Hepatocyte (in vitro differentiated cells): ENCODE results near the gene FSIP1. TPM values are rescaled to one million over a fixed set of nuclear protein-coding genes. Genes with fewer than 3 reads are reported as not detected.

Source experiments
- DNase-seq: peaks from one replicate; pipeline ENCODE4 v3.0.0-alpha.2; 2016; ENCODE audit warnings: low spot score
- H2AFZ ChIP-seq: fragments of 200-600 bp; sonication (generic); 2 replicates; pipeline ENCODE4 v1.6.0; 2016; ENCODE audit warnings: antibody characterized with exemption, mild to moderate bottlenecking
- H3K27ac ChIP-seq: fragments of 200-600 bp; sonication (generic); 2 replicates; pipeline ENCODE4 v1.5.1; 2016; ENCODE audit warnings: mild to moderate bottlenecking
- H3K27me3 ChIP-seq: fragments of 200-600 bp; sonication (generic); 2 replicates; pipeline ENCODE4 v1.6.1; 2016
- H3K36me3 ChIP-seq: fragments of 200-600 bp; sonication (generic); replicated peaks from 2 replicates; pipeline ENCODE4 v1.5.1; 2016; ENCODE audit warnings: low read depth; ENCODE audit not compliant: insufficient read depth
- H3K4me1 ChIP-seq: fragments of 200-600 bp; sonication (generic); 2 replicates; pipeline ENCODE4 v1.5.1; 2016; ENCODE audit warnings: mild to moderate bottlenecking, moderate library complexity; ENCODE audit not compliant: insufficient read depth
- H3K4me2 ChIP-seq: fragments of 200-600 bp; sonication (generic); 2 replicates; pipeline ENCODE4 v1.6.0; 2016
- H3K4me3 ChIP-seq: fragments of 200-600 bp; sonication (generic); 2 replicates; pipeline ENCODE4 v1.5.1; 2016; ENCODE audit warnings: mild to moderate bottlenecking
- H3K79me2 ChIP-seq: fragments of 200-600 bp; sonication (generic); 2 replicates; pipeline ENCODE4 v1.6.0; 2017; ENCODE audit warnings: mild to moderate bottlenecking
- H3K9me2 ChIP-seq: fragments of 200-600 bp; sonication (generic); replicated peaks from 2 replicates; pipeline ENCODE4 v1.6.0; 2017; ENCODE audit warnings: mild to moderate bottlenecking; ENCODE audit not compliant: insufficient read depth
- H3K9me3 ChIP-seq: fragments of 200-600 bp; sonication (generic); 2 replicates; pipeline ENCODE4 v1.5.1; 2016; ENCODE audit warnings: low read depth, mild to moderate bottlenecking
- H4K20me1 ChIP-seq: fragments of 200-600 bp; sonication (generic); 2 replicates; pipeline ENCODE4 v1.6.0; 2016; ENCODE audit warnings: mild to moderate bottlenecking; ENCODE audit not compliant: insufficient read depth, poor library complexity, severe bottlenecking
- CTCF ChIP-seq: fragments of 200-600 bp; sonication (generic); IDR thresholded peaks from 2 replicates; pipeline ENCODE4 v1.5.1; 2016; ENCODE audit warnings: antibody characterized with exemption, mild to moderate bottlenecking; ENCODE audit not compliant: poor library complexity
- EZH2 ChIP-seq: fragments of 200-600 bp; sonication (generic); IDR thresholded peaks from 2 replicates; pipeline ENCODE4 v1.6.1; 2016; ENCODE audit warnings: antibody characterized with exemption, mild to moderate bottlenecking, borderline replicate concordance
- EZH2phosphoT487 ChIP-seq: fragments of 200-600 bp; sonication (generic); IDR thresholded peaks from one replicate; pipeline ENCODE4 v1.6.1; 2018; ENCODE audit warnings: antibody characterized with exemption, mild to moderate bottlenecking, low read depth, moderate library complexity; ENCODE audit not compliant: unreplicated experiment, severe bottlenecking
- WGBS: methylation state at CpG from one replicate; pipeline ENCODE4 v1.1.6; 2016; ENCODE audit warnings: low lambda C conversion rate; ENCODE audit errors: missing lambda C conversion rate; 5-methylcytosine and 5-hydroxymethylcytosine counted together
- polyA plus RNA-seq: library from polyadenylated mRNA; unstranded; fragments of >200 nt; fragmentation: Nextera tagmentation; extraction: Ambion mirVana; gene quantifications from 2 replicates; pipeline ENCODE4 v1.2.1, GENCODE V29; 2016
- total RNA-seq: library from RNA; depleted of rRNA; stranded (reverse); fragments of >200 nt; gene quantifications from 2 replicates; pipeline ENCODE4 v1.2.3, GENCODE V29; 2014

Gene FSIP1
- total and polyA plus RNA-seq, 2 experiments from 2014 or later, result 0.60 to 0.79 TPM

- Histone ChIP-seq H4K20me1 (no peaks in the 10 kb centered on the region), H3K9me2 (no peaks in the 10 kb centered on the region), H3K79me2 (no peaks in the 10 kb centered on the region), H3K9me3 (no peaks in the 10 kb centered on the region), H3K4me2 (no peak overlapping the region), H3K4me3 (no peak overlapping the region), H3K27ac (no peak overlapping the region), H2AFZ (no peak overlapping the region), H3K27me3 (no peaks in the 10 kb centered on the region), H3K4me1 (no peaks in the 10 kb centered on the region), H3K36me3 (no peaks in the 10 kb centered on the region)
- WGBS, result 42% methylated on average over 1 of the region's 1 CpG
- no peak for DNase-seq
- TF ChIP-seq EZH2phosphoT487, result no peak
- no peak for TF ChIP-seq CTCF
- no peak for TF ChIP-seq EZH2
These were observed 130.8 kb downstream of the FSIP1 start for GRCh38 chr15:39651881-39652280.

GRCh38 chr15:39651295-39651694 is 131.3 kb downstream of the FSIP1 start:
- no peaks in the 10 kb centered on the region for H3K79me2 ChIP-seq
- no peak overlapping the region for H3K27ac ChIP-seq
- no peaks in the 10 kb centered on the region for H3K4me1 ChIP-seq
- no peaks in the 10 kb centered on the region for H4K20me1 ChIP-seq
- H2AFZ ChIP-seq, result no peak overlapping the region
- no peaks in the 10 kb centered on the region for H3K9me2 ChIP-seq
- no peaks in the 10 kb centered on the region for H3K9me3 ChIP-seq
- DNase-seq, result no peak
- TF ChIP-seq EZH2phosphoT487 (no peak), EZH2 (no peak), CTCF (no peak)
- WGBS, result 78% methylated on average over 1 of the region's 1 CpG
- H3K4me2 ChIP-seq, result no peak overlapping the region
- no peak overlapping the region for H3K4me3 ChIP-seq
- H3K27me3 ChIP-seq, result no peaks in the 10 kb centered on the region
- H3K36me3 ChIP-seq, result no peaks in the 10 kb centered on the region

- no peak for DNase-seq
- 82% methylated on average over 6 of the region's 6 CpGs for WGBS
- no peak overlapping the region for H3K27ac ChIP-seq
These were observed 132.9 kb downstream of the FSIP1 start for GRCh38 chr15:39649757-39650156.

More at GRCh38 chr15:39649757-39650156, 132.9 kb downstream of the FSIP1 start:
- H3K9me2 ChIP-seq, result no peaks in the 10 kb centered on the region
- no peaks in the 10 kb centered on the region for H3K4me1 ChIP-seq
- no peaks in the 10 kb centered on the region for H3K9me3 ChIP-seq
- no peak overlapping the region for H2AFZ ChIP-seq
- H3K36me3 ChIP-seq, result no peaks in the 10 kb centered on the region
- H4K20me1 ChIP-seq, result no peaks in the 10 kb centered on the region
- TF ChIP-seq EZH2phosphoT487, result no peak
- TF ChIP-seq EZH2, result no peak
- TF ChIP-seq CTCF, result no peak
- H3K79me2 ChIP-seq, result no peaks in the 10 kb centered on the region
- H3K4me3 ChIP-seq, result no peak overlapping the region
- H3K4me2 ChIP-seq, result no peak overlapping the region
- no peaks in the 10 kb centered on the region for H3K27me3 ChIP-seq
